GM19025 (cell line): ENCODE results near the gene LGALS3BP.
"Not testable (repeated sequence)": the region's sequence is repeated elsewhere in the genome, so short reads cannot be mapped to it uniquely, and the experiment has no call there.

ENCODE experiments used
- ATAC-seq: cut with Tn5 transposase; IDR thresholded peaks from one replicate; pipeline ENCODE4 v1.9.1; 2021; ENCODE audit warnings: mild to moderate bottlenecking, low read depth, moderate library complexity; ENCODE audit not compliant: unreplicated experiment

Gene LGALS3BP

DNA sequence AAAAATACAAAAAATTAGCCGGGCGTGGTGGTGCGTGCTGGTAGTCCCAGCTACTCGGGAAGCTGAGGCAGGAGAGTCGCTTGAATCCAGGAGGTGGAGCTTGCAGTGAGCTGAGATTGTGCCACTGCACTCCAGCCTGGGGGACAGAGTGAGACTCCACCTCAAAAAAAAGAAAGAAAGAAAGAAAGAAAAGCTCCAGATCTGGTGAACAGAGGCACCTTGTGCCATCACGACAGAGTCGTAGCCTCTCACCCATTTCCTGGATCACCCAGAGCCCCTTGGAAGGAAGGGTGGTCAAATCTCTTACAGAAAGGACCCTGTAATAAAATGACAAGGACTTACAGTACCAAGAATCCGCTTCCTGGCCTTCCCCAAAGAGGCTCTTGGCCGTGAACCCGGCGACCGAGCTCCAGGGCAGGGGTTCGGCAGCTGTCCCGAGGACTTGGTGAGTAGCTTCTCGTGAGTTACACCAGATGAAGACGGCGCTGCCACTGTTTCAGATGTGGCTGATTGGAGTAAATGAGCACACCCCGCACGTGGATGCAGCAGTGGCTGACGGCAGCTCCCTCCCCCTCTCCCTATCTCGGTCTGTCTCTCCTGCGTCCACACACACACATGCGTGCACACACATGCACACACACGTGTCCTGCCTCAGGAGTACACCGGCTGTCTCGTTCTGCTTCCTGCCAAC, 13.5 kb downstream of the LGALS3BP start:
- ATAC-seq = no peak

DNA sequence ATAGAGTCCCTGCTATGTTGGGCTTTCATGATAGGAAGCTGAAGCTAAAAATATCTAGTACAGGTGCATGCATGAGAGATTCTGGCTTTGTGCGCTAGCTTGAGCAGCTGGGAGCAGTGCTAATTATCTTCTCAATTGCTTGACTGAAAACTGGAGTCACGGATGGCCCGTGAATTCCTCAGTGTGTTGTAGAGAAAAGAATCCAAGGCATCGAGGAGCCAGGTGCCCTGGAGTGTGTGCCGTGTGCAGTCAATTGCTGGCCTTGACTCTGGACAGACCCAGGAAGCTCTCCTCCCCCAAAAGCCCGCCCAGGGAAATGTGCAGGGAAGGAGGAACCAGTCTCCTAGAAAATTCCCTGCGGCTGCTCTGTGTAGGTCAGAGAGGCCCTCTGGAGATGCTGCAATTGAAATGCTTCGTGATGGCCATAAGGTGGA, 14.2 kb downstream of the LGALS3BP start:
- no peak for ATAC-seq

DNA sequence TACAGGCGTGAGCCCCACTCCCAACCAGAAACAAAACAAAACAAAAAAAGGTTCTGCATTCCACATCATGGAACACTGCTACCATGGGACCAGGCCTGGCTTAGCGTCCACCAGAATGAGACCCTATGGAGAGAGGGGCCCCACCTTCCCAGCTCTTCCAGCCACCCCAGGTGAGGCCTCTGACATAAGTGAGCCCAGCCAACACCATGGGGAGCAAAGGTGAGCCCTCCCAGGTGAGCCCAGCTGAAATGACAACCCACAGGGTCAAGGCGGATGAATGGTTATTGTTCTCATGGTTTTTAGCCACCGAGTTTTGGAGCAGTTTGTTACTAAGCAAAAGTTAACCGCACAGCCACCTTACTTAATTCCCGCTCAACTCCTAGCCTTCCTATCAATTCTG, 16.3 kb downstream of the LGALS3BP start:
- ATAC-seq = no peak

DNA sequence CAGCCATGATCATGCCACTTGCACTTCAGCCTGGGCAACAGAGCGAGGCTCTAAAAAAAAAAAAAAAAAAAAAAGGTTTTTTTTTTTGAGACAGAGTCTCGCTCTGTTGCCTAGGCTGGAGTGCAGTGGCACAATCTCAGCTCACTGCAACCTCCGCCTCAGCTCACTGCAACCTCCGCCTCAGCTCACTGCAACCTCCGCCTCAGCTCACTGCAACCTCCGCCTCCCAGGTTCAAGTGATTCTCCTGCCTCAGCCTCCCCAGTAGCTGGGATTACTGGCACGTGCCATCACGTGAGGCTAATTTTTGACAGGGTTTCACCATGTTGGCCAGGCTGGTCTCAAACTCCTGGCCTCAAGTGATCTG, 16.8 kb downstream of the LGALS3BP start:
- ATAC-seq = not testable (repeated sequence)

- no peak for ATAC-seq
Observed at GRCh38 chr17:78962345-78962983, 17.3 kb downstream of the LGALS3BP start.

- ATAC-seq = no peak
Observed at GRCh38 chr17:78961571-78961970, 18.2 kb downstream of the LGALS3BP start.

DNA sequence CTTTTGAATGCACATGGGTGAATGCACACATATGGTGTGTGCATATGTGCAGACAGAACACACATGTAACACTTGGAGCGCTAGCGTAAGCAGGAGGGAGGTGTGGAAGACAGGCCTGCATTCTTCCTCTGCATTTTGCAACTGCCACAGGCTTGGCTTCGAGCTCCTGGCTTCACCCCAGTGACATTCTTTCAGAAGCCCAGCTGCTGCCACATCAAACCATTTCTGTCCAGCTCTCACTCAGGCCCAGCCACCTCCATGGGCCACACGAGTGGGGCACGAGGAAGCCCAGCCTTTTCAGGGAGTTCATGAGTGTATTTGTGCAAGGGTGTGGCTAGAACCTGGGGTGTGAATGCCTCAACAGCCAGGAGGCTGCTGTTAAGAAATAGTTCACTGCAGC, 18.8 kb downstream of the LGALS3BP start:
- ATAC-seq = no peak

- ATAC-seq = no peak
Observed at GRCh38 chr17:78959803-78960202, 19.9 kb downstream of the LGALS3BP start.

- no peak for ATAC-seq
Observed at GRCh38 chr17:78958641-78959127, 21.0 kb downstream of the LGALS3BP start.

- no peak for ATAC-seq
Observed at GRCh38 chr17:78957128-78957527, 22.6 kb downstream of the LGALS3BP start.

DNA sequence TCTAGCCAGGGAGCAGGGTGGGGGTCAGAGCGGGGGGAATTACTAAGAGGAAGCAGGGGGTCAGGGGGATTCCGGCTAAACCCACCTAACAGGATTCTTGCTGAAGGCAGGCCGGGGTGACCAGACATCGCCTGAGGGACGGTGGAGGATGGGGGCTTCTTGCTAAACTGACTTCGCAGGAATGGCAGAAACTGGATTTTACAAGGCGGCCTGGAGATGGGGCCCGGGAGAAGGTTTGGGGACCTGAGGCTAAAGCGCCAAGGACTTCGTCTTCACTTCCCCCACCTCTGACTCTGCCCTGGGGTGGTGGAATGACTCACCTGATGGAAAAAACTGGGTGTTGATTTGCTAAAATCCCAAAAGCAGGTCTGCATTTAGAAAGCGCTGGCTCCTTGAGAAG, 23.5 kb downstream of the LGALS3BP start:
- ATAC-seq = no peak

DNA sequence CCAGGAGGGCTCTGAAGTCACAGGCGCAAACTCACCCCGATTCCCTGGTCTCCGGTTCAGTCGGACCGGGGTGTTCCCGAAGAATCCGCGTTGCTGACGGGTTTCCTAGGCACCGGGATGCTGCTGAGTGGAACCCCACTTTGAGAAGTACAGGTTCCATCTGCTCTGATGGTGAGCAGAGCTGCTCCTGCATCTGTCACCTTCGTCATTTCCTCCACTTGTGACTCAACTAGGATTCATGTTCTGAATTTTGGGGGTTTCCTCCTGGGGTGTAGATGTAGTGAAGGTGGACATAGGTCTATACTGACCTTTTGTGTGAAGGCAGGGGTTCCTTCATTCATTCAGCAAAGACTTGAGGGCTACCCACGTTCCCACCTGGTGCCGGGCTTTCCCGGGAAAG, 25.0 kb downstream of the LGALS3BP start:
- no peak for ATAC-seq

- no peak for ATAC-seq
Observed at GRCh38 chr17:78953356-78954350, 26.1 kb downstream of the LGALS3BP start.

GRCh38 chr17:78952706-78953105, 27.0 kb downstream of the LGALS3BP start:
- no peak for ATAC-seq

DNA sequence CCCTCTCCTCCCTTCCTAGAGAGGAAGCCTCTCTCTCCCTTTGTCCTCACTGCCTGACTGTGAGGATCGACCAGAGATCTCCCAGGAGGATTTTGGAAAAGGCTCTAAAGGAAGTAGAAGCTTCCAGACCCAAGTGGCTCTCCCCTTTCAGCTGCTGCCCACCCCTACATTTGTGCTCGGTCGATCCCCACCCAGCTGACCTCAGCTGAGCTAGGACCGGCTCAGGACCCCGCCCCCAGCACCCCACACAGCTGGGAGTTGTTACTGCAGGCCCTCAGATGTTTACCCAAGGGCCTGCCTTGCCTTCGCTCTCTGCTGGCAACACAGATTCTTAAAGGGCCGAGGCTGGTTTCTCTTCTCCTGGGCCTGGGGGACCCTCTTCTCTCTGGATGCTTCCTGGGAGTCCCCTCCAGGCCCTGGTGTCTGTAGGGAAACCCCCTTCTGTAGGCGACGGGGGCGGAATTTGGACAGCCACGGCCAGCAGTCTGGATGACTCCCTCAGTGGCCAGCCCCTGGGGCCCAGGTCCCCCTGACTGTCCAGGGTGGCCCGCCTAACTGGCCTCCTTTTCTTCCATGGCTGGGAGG, 27.7 kb downstream of the LGALS3BP start:
- no peak for ATAC-seq

- no peak for ATAC-seq
Observed at GRCh38 chr17:78950870-78951269, 28.9 kb downstream of the LGALS3BP start.

DNA sequence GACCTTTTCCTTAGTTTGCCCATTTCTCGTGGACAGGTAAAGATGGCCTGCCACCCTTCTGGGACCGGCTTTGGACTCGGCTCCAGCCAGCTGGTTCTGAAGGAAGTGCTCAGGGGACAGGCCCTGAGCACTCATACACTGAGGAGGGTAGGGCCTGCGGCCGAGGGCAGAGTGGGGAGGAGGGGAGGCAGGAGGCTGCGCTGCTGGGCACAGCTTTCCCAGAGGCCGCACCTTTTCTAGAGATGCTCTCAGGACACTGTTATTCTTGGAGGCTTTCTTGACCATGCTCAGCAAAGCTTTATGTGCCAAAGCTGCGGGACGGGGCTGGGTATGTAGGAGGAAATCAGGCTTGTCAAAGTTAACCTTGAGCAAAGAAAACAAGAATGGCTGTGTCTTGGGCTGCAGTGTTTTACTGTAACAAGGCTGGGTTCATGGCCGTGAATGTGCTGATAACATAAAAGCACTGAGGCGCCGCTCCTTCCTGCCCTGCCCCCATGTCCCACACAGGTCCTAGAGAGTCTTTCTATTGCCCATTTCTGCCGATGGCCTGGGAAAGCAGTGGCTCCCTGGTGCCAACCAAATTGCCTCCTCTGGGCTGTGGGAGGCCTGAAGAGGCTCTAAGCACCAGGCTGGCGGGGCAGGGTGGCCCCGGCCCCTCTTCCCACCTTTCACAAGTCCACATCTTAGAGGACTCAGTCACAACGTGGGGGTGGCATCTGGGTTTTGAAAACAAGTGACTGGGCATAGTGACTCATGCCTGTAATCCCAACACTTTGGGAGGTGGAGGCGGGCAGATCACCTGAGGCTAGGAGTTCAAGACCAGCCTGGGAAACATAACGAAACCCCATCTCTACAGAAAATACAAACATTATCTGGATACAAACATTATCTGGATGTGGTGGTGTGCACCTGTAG, 32.2 kb downstream of the LGALS3BP start:
- ATAC-seq = no peak

GRCh38 chr17:78946631-78947030, 33.1 kb downstream of the LGALS3BP start:
- no peak for ATAC-seq

DNA sequence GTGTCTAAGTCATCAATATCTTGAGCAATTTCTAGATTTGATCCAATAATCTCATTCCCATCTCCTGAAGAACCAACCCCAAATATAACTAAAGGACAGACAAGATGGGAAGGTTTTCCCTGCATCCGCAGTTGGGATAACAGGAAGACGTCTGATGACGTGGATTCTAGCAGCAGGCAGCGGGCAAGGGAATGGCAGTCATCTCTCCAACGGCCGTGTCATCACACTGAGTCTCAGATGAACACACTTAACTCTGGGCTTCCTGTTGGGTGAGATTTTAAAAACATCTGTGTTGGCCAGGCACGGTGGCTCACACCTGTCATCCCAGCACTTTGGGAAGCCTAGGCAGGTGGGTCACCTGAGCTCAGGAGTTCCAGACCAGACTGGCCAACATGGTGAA, 33.6 kb downstream of the LGALS3BP start:
- no peak for ATAC-seq

GRCh38 chr17:78945455-78945854, 34.3 kb downstream of the LGALS3BP start:
- ATAC-seq = not testable (repeated sequence)
